ENCODE data around the gene CSNK1G2. TPM values are rescaled to one million over a fixed set of nuclear protein-coding genes. Genes with fewer than 3 reads are reported as not detected.

The CSNK1G2 gene
- total and polyA plus RNA-seq, 2 of the 13 experiments (the other 11 are each of a cell fraction or from before 2014, with no cell fraction given) = 53.8 to 72.5 TPM

DNA sequence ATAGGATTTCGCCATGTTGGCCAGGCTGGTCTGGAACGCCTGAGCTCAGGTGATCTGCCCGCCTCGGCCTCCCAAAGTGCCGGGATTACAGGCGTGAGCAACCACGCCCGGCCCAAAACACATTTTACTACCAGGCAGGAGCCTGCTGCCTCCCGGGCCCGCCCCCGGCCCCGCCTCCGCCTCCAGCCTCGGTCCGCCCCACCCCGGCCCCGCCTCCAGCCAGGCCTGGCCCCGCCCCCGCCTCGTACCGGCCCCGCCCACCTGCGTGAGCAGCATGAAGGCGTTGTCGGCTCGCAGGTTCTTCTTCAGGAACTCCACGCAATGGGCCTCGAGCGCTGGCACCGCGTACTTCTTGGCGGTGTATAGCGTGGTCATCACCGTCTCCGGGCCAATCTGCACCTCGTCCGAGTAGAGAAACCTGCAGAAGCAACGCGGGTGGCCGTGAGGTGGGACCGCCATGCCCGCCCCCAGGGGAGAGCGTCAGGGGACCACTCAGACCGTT lies 51.8 kb downstream of the CSNK1G2 start:
- Histone ChIP-seq H3K79me2 (ENCODE audit: insufficient read depth, low read length) (no peaks in the 10 kb centered on the region), H3K36me3 (replicated peaks in 1 of 2; ENCODE audit: control insufficient read depth in 1 of 2, insufficient read depth in 2 of 2, low read length in 2 of 2) (peaks cover 11 to 15% of the 10 kb centered on the region in 2 experiments), H3K27ac (ENCODE audit: extremely low read length, insufficient read depth, low read length) (no peak overlapping the region), H3K4me1 (ENCODE audit: insufficient read depth, low read length) (no peaks in the 10 kb centered on the region), H2AFZ (ENCODE audit: low read length) (no peak overlapping the region), H3K4me2 (ENCODE audit: low read depth, low read length) (no peak overlapping the region), H3K4me3 (replicated peaks in 1 of 3; ENCODE audit: insufficient read depth in 1 of 3, low read depth in 2 of 3, low read length in 3 of 3) (no peak overlapping the region), H3K27me3 (ENCODE audit: control insufficient read depth in 1 of 2, insufficient read depth in 2 of 2, low read length in 2 of 2) (no peaks in the 10 kb centered on the region), H4K20me1 (ENCODE audit: insufficient read depth, low read length) (no peaks in the 10 kb centered on the region), H3K9ac (ENCODE audit: insufficient read depth, low read depth, low read length) (no peak overlapping the region), H3K9me3 (ENCODE audit: low read length) (no peaks in the 10 kb centered on the region)
- no peak for TF ChIP-seq ZNF549 (CRISPR knock-in tag; IDR thresholded peaks at IDR 0.05)
- TF ChIP-seq TEF (CRISPR knock-in tag; IDR thresholded peaks at IDR 0.05) = no peak
- TF ChIP-seq ZC3H4 (CRISPR knock-in tag; IDR thresholded peaks at IDR 0.05; ENCODE audit: borderline replicate concordance) = no peak
- TF ChIP-seq RELA (CRISPR knock-in tag; IDR thresholded peaks at IDR 0.05) = no peak
- no peak for TF ChIP-seq ZNF652 (CRISPR knock-in tag; IDR thresholded peaks at IDR 0.05; ENCODE audit: borderline replicate concordance, low read depth)
- no peak for TF ChIP-seq JUN (CRISPR knock-in tag; IDR thresholded peaks at IDR 0.05)
- no peak for TF ChIP-seq PHB2 (IDR thresholded peaks at IDR 0.05; ENCODE audit: partially characterized antibody)
- TF ChIP-seq ZNF598 (CRISPR knock-in tag; IDR thresholded peaks at IDR 0.05; ENCODE audit: borderline replicate concordance) = no peak
- TF ChIP-seq FUBP1 (CRISPR knock-in tag; IDR thresholded peaks at IDR 0.05; ENCODE audit: borderline replicate concordance) = no peak
- TF ChIP-seq ZEB1 (IDR thresholded peaks at IDR 0.05; ENCODE audit: insufficient replicate concordance, low read depth) = no peak
- no peak for ATAC-seq
- in situ Hi-C loops (cut with HindIII; ENCODE audit: extremely low pct_ligation_motif_present, low pct_unique_long_range_greater_than_20kb) = no loop called here
- ChIA-PET POLR2A (no interaction called here), CTCF (ENCODE audit: low intra/inter-chr PET ratio, low total read pairs) (no interaction called here)
- no peak for DNase-seq (ENCODE audit: low spot score)
- WGBS (ENCODE audit: low lambda C conversion rate) = 95% methylated on average over 39 of the region's 44 CpGs
- BruUV-seq (replicated peaks) = no TSS peak
- intact Hi-C loops (cut with micrococcal nuclease; ENCODE audit: unreplicated experiment) = no loop called here
- no peak for FAIRE-seq
